DMS53 treated with DMSO at 0.1 percent for 48 hours (cell line): ENCODE measurements around the gene TPST1.

Experiments used
- DNase-seq: peaks from one replicate; lab custom pipeline; 2025; ENCODE audit not compliant: unreplicated experiment; lab: John Stamatoyannopoulos, UW

The TPST1 gene

DNA sequence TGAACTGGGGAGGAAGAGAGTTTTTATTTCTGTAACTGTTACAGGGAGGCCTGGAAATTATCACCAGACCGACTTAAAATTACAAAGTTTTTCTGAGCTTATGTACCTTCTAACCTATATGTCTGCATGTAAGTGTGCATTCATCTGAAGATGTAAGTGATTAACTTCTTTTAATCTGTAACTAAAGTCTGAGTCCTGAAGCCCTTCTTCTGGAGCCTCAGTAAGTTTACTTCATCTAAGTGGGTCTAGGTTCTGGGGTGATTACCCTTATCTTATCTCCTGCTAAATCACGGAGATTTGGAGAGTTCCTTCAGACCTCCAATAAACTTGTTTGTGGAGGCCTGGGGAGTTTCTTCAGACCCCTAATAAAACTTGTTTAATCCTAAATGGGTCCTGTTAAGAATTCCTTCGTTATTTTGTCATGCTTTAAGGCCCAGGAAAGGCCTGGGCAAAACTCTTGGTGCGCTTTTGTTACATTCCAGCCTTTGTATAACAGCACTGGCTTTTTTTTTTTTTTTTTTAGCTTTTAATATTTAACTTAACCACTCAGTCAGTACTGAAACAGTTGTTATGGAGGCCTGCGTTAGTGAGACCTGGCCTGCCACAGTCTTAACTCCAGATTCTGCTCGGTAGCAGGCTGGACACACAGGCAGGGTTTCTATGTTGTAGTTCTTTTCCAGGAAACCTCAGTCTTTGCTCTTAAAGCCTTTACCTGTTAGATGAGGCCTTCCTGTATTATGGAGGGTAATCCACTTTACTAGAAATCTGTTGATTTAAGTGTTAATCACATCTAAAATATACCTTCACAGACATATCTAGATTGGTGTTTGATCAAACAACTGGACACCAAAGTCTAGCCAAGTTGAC, 33.0 kb downstream of the TPST1 start:
- no peak for DNase-seq

DNA sequence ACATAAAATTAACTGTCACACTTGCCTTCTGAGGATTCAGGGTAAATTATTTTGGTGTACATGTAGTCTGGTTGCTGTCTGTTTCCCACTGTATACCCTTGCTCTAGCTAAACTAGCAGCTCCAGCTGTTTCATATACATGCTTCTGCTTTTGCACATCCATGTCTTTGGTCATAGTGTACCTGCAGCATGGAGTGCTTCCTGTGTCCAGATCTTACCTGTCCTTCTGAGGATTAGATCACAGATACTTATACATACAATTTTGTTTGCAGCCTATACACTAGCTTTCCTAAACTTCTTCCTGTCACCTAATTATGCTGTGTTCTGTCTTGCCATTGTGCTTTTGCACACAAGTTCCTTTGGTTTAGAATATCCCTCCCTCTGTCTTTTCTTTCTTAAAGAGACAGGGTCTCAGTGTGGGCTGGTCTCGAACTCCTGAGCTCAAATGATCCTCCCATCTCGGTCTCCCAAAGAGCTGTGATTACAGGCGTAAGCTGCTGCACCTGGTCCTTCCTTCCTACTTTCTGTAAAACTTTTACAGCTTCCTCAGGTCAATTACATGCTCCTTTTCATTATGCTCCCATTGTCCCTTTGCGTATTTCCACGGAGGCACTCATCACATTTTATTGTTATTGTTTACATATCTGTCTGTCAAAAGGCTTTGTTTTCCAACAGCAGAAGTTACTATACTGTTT, 33.8 kb downstream of the TPST1 start:
- no peak for DNase-seq

DNA sequence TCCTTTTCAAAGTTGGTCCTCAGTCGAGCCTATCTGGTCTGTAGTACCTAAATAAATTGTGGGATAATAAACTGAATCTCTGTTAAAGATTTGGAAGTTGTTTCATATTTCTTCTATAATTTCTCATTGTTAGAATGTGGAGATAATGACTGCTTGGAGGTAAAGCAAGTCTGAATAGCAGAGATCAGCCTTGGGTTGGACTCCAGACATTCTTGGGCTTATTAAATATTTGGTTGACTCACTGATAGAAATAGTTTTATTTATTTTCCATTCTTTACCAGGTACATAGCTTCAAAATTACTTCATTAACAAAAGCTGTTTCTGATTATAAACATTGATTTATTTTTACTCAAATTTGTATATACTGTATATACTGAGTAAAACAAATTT, 34.3 kb downstream of the TPST1 start:
- no peak for DNase-seq

DNA sequence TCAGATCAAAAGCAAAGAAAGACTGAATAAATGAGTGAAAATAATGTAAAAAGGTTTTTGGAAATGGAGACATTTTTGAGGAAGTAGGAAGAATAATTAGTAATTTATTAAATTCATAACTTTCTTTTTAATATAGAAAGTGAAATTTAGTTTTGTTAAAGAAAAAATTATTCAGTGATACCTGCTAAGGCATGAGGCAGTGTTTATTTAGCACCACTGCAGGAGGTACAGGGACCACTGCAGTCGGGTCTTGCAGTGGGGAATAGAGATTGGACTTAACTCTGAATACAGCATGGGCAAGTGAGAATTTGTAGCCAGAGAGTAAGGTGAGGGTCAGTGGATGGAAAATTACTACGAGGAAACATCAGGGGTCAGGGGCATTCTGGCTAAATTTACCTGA, 39.9 kb downstream of the TPST1 start:
- DNase-seq: no peak

DNA sequence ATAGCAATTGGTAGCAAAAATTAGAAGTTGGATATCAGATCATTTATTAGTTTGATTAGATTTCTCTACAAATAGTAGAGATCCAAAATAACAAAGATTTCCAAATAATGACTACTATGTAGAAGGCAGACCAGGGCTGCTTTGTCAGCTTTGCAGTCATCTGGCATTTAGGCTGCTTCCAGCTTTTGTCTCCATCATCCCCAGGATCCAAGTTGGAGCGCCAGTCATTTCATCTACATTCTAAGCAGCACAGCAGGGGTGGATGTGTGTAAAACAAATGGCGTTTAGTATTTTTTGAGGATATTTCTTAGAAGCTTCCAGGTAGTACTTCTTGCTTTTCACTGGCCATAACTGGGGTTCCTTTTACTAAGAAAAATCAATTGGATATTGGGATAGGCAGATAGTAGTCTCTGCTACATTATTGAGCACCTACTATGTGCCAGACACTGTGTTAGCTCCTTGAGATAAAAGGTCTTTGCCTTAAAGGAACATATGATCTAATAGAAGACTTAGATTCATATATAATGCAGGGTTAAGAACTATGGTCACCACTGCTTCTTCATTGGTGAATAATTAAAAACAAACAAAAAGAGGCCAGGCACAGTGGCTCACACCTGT, 41.5 kb downstream of the TPST1 start:
- no peak for DNase-seq

DNA sequence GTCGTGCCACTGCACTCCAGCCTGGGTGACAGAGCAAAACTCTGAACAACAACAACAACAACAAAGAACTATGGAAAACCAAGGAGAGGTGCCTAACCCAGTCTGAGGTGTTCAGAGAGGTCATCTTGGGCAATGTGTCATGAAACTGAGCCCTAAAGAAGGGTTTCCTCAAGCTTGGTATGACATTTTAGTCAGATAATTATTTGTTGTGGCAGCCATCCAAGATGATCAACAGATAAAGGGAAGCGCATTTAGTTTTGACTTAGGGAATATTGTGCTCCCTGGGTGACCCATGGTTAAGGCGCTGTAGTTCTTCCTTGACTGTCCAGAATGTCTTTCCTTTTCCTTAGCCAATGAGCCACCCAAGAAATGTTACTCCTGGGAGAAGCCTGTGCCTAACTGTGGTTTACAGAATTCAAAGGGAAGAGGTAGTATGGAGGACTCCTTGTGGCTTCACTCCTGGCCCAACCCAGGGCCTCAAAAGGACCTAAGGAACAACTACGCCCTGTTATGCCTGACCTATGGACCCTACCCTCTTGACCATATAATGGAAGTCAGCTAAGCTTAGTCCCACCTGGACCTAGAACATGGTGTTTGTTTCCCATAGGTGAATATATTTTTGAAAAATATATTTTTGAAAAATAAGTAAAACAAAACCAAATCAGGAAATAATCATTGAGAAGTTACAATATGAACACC, 42.4 kb downstream of the TPST1 start:
- DNase-seq: no peak

DNA sequence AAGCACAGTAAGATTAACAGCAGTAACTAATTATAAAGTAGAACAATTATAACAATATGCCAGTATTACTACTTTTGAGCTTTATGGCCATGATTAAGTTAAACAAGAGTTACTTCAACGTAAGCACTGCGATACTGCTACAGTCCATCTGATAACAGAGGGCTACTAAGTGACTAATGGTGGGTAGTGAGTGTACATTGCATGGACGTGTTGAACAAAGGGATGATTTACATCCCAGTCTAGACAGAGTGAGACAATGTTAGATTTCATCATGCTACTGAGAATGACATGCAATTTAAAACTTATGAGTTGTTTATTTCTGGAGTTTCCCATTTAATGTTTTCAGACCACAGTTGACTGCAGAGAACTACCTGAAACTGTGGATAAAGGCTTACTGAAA, 45.6 kb downstream of the TPST1 start:
- no peak for DNase-seq

DNA sequence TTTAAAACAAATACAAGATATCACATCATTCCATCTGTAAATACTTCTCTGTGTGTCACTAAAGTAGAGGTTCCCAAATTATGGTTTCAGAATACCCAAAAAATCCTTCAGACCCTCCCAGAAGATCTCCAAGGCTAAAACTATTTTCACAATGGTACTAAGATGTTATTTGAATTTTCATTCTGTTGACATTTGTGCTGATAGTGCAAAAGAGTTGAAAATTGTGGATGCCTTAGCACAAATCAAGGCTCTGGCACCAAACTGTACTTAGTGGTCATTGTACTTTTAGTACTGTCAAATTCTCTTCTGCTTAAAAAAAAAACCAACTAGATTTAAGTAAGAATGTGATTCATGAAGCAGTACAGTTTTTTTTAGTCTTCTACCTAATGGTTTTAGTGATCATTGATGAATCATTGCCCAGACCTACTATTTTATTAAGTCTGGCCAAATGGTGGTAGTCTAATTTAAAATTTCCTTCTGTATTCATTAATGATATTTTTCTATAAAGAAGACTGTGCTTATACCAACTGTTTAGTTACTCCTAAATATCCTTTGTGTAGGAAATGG, 50.5 kb downstream of the TPST1 start:
- no peak for DNase-seq

DNA sequence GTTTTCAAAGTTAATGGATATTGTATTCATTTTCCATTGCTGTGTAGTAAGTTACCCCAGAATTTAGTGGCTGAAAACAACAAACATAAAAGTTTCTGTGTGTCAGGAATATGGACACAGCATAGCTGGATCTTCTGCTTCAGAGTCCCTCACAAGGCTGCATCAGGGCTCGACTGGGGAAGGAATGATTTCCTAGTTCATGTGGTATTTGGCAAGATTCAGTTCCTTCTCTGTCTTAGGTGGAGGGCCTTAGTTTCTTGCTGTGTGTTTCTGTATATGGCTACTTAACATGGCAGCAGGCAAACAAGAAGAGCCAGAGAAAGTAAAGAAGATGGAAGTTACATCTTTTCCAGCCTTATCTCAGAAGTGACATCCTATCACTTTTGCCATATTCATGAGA, 51.1 kb downstream of the TPST1 start:
- DNase-seq: no peak

DNA sequence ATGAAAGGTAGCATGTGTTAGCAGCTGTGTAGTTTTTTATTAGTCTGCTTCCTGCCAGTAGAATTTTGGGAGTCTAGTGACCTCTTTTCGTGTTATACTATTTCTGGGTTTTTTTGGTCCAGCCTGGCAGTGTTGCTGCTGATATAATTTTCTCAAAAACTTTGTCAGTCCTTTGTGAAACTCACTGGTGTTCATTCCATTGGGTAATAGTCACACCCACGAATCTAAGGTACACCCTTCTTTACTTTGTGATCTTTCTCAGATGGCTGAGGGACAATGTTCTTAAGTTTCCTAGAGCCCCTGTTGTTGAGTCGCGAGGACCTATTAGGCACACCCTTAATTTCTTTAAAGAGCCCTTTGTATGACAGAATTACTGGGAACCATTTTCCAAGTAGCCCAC, 52.3 kb downstream of the TPST1 start:
- no peak for DNase-seq

DNA sequence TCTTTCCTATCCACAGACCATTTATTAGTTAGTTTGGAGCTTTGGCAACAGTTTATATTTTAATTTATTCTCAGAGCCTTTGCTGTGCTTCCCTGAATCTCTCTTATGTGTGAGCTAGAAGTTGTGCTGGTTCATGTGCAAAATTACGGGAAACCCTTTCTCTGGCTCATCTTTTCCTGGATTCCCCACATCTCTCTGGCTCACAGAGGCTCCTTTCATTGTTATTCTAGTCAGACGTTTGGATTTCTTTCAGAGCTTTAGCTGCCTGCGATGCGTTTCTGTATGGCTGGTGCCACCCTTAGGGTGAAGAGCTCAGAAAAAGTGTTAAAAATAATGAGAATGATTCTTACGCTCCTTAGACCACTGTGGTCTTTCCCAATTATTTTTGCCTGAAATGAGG, 53.3 kb downstream of the TPST1 start:
- DNase-seq: no peak

DNA sequence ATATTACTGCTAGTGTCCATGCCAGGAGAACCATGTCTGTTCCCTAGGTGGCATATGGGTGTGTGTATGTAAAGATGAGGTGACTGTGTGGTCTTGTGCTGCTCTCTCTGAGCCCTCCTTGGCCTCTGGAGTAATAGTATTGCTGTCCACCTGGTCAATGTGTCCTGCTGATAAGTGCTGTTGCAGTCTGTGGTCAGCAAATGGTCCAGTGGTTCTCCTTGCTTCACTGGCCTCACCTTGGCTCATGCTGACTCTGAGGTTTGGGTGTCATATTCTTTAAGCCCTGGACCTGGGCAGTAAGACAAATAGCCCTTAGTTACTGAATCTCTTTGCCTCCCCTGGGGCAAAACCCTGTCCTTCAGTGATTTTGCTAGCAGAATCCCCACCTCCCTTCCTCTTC, 56.8 kb downstream of the TPST1 start:
- DNase-seq: no peak

DNA sequence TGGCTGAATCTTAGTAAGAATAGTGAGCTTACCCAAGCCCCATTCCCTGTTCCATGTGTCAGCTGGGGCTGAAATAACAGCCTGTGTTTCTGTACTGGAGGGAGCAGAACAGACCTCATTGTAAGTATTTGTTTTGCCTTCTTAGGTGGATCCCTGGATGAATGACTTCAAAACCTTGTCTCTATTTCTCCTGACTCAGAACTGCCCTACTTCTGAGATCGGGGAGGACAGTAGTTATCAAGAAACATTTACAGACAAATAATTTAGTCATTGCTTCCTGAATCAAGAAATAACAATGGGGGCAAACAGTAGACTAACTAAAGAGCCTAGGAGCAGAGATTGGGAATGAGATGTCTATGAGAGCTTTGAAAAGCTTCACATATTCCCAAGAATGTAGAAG, 58.8 kb downstream of the TPST1 start:
- DNase-seq: no peak

DNA sequence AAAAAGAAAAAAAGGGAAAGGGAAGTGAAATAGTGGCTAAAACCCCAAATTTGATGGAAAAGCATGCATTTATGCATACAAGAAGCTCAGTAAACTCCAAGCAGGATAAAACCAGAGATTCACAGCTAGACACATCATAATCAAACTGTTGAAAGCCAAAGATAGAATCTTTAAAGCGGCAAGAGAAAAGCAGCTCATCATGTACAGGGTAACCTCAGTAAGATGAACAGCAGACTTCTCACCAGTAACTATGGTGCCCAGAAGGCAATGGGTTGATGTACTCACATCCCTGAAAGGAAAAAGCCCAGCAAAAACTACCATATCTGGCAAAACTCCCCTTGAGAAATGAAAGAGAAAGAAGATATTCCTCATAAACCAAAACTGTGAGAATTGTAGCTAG, 60.4 kb downstream of the TPST1 start:
- peak; percentile 40 for DNase-seq

DNA sequence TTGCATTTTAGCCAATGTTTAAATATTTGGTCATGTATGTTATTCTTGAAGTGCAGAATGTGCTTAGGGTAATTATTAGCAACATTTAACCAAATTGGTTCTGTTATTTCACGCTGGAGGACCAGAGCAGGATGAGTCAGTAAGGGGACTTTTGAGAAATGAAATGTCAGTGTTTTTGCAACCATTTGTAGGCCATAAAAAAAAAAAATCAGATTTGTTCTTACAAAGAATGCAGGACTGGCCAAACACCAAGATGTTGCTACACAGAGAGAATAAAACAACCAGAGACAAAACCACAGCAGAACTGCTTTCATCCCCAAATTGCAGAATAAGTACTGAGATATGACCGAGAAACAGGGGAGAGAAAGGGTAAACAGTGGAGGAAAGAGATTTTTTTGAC, 62.1 kb downstream of the TPST1 start:
- DNase-seq: no peak

DNA sequence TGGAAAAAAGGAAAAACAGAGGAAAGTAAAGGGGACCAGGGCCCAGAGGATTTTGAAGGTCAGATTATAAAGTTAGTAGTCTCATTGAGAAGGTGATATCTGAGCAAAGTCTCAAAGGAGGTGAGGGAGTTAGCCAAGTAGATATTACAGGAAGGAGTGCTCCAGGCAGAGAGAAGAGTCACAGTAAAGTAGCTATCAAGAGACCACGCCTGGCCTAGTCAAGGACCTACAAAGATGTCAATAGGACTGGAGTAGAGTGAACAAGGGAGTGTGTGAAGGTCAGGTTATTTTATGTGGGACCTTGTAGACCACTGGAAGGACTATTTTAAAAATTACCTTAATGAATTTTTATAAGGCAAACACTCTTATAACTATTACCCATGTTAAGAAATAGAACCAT, 64.8 kb downstream of the TPST1 start:
- no peak for DNase-seq

DNA sequence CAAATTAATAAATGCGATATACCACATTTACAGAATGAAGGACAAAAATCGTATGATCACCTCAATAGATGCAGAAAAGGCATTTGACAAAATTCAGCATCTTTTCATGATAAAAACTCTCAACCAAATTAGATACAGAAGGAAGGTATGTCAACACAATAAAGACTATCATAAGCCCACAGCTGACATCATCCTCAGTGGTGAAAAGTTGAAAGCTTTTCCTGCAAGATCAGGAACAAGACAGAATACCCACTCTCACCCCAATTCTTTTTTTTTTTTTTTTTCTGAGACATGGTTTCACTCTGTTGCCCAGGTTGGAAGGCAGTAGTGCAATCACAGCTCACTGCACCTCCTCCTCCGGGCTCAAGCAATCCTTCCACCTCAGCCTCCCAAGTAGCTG, 67.2 kb downstream of the TPST1 start:
- DNase-seq: no peak

DNA sequence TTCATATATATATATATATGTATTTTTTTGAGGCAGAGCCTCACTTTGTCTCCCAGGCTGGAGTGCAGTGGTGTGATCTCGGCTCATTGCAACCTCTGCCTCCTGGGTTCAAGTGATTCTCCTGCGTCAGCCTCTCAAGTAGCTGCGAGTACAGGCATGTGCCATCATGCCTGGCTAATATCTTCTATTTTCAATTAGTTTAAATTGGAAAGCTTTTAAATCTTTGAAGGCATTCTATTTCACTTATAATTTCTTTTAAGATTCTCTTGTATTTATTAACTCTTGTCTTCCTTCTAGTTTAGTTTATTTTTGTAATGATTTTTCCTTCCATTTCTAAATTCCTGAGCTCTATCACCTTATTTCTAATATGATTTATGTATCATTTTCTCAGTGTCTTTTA, 71.2 kb downstream of the TPST1 start:
- no peak for DNase-seq

DNA sequence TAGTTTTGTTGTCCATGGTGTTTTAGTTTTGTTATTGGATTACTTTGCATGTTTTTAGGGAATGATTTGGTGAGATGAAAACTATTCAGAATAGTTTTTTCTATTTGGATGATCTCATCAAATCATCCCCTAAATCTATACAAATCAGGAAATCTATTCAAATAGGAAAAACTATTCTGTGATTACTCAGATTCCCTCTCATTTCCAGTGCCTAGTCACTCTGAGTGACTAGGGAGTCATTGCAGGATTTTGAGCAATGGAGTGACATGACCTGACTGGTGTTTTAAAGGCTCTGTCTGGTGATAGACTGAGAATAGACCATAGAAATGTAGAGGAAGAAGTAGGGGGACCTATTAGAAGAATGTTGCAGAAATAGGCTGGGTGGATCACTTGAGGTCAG, 72.4 kb downstream of the TPST1 start:
- no peak for DNase-seq

DNA sequence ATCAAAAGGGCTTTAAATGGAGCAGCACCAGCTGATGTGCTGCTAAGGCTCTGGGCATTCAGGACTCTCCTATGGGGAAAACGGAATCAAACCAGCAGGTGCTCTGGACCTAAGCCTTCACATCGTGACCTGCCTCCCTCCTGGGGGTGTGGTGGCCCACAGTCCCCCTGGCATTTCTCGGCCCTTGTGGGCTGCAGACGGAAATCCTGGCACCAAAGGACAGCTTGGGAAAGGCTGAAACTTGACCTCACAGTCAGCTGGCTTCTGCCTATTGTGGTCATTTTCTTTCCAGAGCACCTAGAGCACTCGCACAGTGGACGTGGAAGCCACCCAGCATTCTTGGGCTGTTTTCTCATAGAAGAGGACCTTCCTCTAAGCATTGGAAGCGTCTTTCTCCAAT, 74.8 kb downstream of the TPST1 start:
- DNase-seq: no peak
